ENCODE measurements around the gene P2RX2. TPM values are rescaled to one million over a fixed set of nuclear protein-coding genes. Genes with fewer than 3 reads are reported as not detected.

The P2RX2 gene
- total and polyA plus RNA-seq, 2 of the 4 experiments (the other 2 are of a cell fraction): not detected

GRCh38 chr12:132574271-132574996 lies 44.1 kb upstream of the P2RX2 start:
- H4K5ac ChIP-seq (ENCODE audit: low read depth, low read length): no peak overlapping the region
- no peak overlapping the region for H2BK120ac ChIP-seq (ENCODE audit: low read depth, low read length)
- ATAC-seq (ENCODE audit: low read depth) (no peak), DNase-seq (no peak)
- no peak overlapping the region for H3K14ac ChIP-seq (replicated peaks; ENCODE audit: low read depth, low read length)
- no peak overlapping the region for H2BK5ac ChIP-seq (ENCODE audit: low read depth, low read length, poor library complexity, severe bottlenecking)
- no peaks in the 10 kb centered on the region for H3K27me3 ChIP-seq (ENCODE audit: control insufficient read depth, insufficient read depth, low read length)
- H4K8ac ChIP-seq (ENCODE audit: low read depth in 2 of 2, low read length in 2 of 2): no peak overlapping the region
- H4K20me1 ChIP-seq (ENCODE audit: insufficient read depth, low read length): no peaks in the 10 kb centered on the region; the same call in 1 of the 2 replicates
- no peak overlapping the region for H3K27ac ChIP-seq (ENCODE audit: insufficient read depth, low read length)
- 97% methylated on average over 25 of the region's 39 CpGs; no CpG with 5 or more reads in 1 of the 2 experiments for WGBS, 2 experiments (ENCODE audit: extremely low coverage in 2 of 2, insufficient read length in 1 of 2)
- POLR2A ChIA-PET (ENCODE audit: unreplicated experiment): no interaction called here
- no peak overlapping the region for H3K56ac ChIP-seq (ENCODE audit: extremely low read depth, insufficient read depth, low read length)
- no peak overlapping the region for H4K91ac ChIP-seq (ENCODE audit: insufficient read depth, low read depth, low read length)
- H3K4ac ChIP-seq (ENCODE audit: low read depth, low read length): no peak overlapping the region
- H3K9ac ChIP-seq (ENCODE audit: low read depth, low read length): no peak overlapping the region
- CTCF ChIA-PET: no interaction called here
- no peak overlapping the region for H2AFZ ChIP-seq (replicated peaks; ENCODE audit: low read length, poor library complexity)
- dilution Hi-C loops (cut with HindIII; ENCODE audit: low sequenced_read_pairs, unreplicated experiment): no loop called here
- no peak overlapping the region for H3K4me2 ChIP-seq (ENCODE audit: low read depth, low read length)
- no peak overlapping the region for H3K23ac ChIP-seq (ENCODE audit: low read depth, low read length)
- H3K18ac ChIP-seq (ENCODE audit: low read depth, low read length): no peak overlapping the region
- no peak overlapping the region for H3K4me3 ChIP-seq (ENCODE audit: insufficient read depth, low read depth, low read length)
- no peaks in the 10 kb centered on the region for H3K9me1 ChIP-seq (ENCODE audit: insufficient read depth, low read length)
- H3K4me1 ChIP-seq (ENCODE audit: control insufficient read depth, insufficient read depth, low read length): no peaks in the 10 kb centered on the region
- no peaks in the 10 kb centered on the region for H3K9me3 ChIP-seq (ENCODE audit: control insufficient read depth, insufficient read depth, low read length)
- H2AK9ac ChIP-seq (replicated peaks; ENCODE audit: low read depth, low read length, poor library complexity): no peak overlapping the region
- H2BK15ac ChIP-seq (ENCODE audit: low read depth, low read length): no peak overlapping the region
- TF ChIP-seq NFE2L2 (IDR thresholded peaks at IDR 0.05; ENCODE audit: low read depth, low read length): no peak
- TF ChIP-seq, protein P1, sequence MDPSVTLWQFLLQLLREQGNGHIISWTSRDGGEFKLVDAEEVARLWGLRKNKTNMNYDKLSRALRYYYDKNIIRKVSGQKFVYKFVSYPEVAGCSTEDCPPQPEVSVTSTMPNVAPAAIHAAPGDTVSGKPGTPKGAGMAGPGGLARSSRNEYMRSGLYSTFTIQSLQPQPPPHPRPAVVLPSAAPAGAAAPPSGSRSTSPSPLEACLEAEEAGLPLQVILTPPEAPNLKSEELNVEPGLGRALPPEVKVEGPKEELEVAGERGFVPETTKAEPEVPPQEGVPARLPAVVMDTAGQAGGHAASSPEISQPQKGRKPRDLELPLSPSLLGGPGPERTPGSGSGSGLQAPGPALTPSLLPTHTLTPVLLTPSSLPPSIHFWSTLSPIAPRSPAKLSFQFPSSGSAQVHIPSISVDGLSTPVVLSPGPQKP (IDR thresholded peaks at IDR 0.05; ENCODE audit: borderline replicate concordance, low read depth, low read length): no peak
- TF ChIP-seq CHD1 (IDR thresholded peaks at IDR 0.05; ENCODE audit: low read depth, low read length): no peak
- TF ChIP-seq POLR2A (IDR thresholded peaks at IDR 0.05; ENCODE audit: low read depth, low read length): no peak
- no peak for TF ChIP-seq RCOR1 (IDR thresholded peaks at IDR 0.05; ENCODE audit: insufficient replicate concordance, low read length)
- no peak for TF ChIP-seq BHLHE40 (IDR thresholded peaks at IDR 0.05; ENCODE audit: low read depth, low read length)
- TF ChIP-seq CEBPB (IDR thresholded peaks at IDR 0.05; ENCODE audit: low read depth, low read length): no peak
- no peak for TF ChIP-seq USF2 (IDR thresholded peaks at IDR 0.05; ENCODE audit: low read depth, low read length)
- no peak for TF ChIP-seq SMC3 (IDR thresholded peaks at IDR 0.05; ENCODE audit: low read depth, low read length)
- TF ChIP-seq, protein P2, sequence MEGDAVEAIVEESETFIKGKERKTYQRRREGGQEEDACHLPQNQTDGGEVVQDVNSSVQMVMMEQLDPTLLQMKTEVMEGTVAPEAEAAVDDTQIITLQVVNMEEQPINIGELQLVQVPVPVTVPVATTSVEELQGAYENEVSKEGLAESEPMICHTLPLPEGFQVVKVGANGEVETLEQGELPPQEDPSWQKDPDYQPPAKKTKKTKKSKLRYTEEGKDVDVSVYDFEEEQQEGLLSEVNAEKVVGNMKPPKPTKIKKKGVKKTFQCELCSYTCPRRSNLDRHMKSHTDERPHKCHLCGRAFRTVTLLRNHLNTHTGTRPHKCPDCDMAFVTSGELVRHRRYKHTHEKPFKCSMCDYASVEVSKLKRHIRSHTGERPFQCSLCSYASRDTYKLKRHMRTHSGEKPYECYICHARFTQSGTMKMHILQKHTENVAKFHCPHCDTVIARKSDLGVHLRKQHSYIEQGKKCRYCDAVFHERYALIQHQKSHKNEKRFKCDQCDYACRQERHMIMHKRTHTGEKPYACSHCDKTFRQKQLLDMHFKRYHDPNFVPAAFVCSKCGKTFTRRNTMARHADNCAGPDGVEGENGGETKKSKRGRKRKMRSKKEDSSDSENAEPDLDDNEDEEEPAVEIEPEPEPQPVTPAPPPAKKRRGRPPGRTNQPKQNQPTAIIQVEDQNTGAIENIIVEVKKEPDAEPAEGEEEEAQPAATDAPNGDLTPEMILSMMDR (conservative IDR thresholded peaks at IDR 0.05; ENCODE audit: low read depth, low read length): no peak
- no peak for TF ChIP-seq RFX5 (IDR thresholded peaks at IDR 0.05; ENCODE audit: low read depth, low read length)
- TF ChIP-seq FOS (IDR thresholded peaks at IDR 0.05; ENCODE audit: low read depth, low read length): no peak
- no peak for TF ChIP-seq MAZ (IDR thresholded peaks at IDR 0.05; ENCODE audit: borderline replicate concordance, low read depth, low read length)
- TF ChIP-seq MAFK (IDR thresholded peaks at IDR 0.05; ENCODE audit: low read depth, low read length): no peak
- TF ChIP-seq MXI1 (IDR thresholded peaks at IDR 0.05; ENCODE audit: borderline replicate concordance, low read depth, low read length): no peak
- TF ChIP-seq RAD21 (IDR thresholded peaks at IDR 0.05; ENCODE audit: low read length): no peak
- intact Hi-C loops (cut with micrococcal nuclease): no loop called here
- peaks cover 28% of the 10 kb centered on the region for H3K36me3 ChIP-seq (ENCODE audit: control insufficient read depth, insufficient read depth, low read length)
- in situ Hi-C loops (cut with MboI; ENCODE audit: low sequenced_read_pairs): no loop called here
- no peak overlapping the region for H2AK5ac ChIP-seq (ENCODE audit: low read depth, low read length)
- H2BK20ac ChIP-seq (ENCODE audit: low read depth, low read length): no peak overlapping the region
- BruUV-seq (replicated peaks): no TSS peak
- no peaks in the 10 kb centered on the region for H3K79me1 ChIP-seq (ENCODE audit: low read depth in 1 of 2, low read length in 2 of 2)

All from IMR-90 (cell line).